ENCODE data around the gene NOL4L. TPM values are rescaled to one million over a fixed set of nuclear protein-coding genes. Genes with fewer than 3 reads are reported as not detected.
"Not testable (repeated sequence)": the region's sequence is repeated elsewhere in the genome, so short reads cannot be mapped to it uniquely, and the experiment has no call there.

NOL4L gene
- total and polyA plus RNA-seq, 2 experiments from 2014 or later, result 35.6 to 42.9 TPM

DNA sequence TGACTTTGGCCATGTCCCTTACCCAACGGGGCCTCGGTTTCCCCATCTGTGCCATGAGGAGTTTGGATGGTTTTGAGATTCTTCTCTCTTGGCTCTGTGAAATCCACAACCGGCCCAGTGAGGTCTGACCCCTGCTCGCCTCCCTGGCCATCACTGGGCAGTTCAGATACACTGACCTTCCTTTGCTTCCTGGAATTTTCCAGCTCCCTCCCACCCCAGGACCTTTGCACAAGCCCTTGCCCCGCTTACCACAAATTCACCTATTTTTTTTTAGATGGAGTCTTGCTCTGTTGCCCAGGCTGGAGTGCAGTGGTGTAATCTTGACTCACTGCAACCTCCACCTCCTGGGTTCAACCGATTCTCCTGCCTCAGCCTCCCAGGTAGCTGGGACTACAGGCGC lies 12.6 kb upstream of the NOL4L start:
- no peak for TF ChIP-seq EZH2 (IDR thresholded peaks at IDR 0.05; ENCODE audit: borderline replicate concordance)
- TF ChIP-seq EZH2phosphoT487 (IDR thresholded peaks at IDR 0.05; ENCODE audit: low read depth, severe bottlenecking, unreplicated experiment), result no peak
- TF ChIP-seq, protein P1, sequence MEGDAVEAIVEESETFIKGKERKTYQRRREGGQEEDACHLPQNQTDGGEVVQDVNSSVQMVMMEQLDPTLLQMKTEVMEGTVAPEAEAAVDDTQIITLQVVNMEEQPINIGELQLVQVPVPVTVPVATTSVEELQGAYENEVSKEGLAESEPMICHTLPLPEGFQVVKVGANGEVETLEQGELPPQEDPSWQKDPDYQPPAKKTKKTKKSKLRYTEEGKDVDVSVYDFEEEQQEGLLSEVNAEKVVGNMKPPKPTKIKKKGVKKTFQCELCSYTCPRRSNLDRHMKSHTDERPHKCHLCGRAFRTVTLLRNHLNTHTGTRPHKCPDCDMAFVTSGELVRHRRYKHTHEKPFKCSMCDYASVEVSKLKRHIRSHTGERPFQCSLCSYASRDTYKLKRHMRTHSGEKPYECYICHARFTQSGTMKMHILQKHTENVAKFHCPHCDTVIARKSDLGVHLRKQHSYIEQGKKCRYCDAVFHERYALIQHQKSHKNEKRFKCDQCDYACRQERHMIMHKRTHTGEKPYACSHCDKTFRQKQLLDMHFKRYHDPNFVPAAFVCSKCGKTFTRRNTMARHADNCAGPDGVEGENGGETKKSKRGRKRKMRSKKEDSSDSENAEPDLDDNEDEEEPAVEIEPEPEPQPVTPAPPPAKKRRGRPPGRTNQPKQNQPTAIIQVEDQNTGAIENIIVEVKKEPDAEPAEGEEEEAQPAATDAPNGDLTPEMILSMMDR (IDR thresholded peaks at IDR 0.05; ENCODE audit: poor library complexity), result no peak
- WGBS (ENCODE audit: low lambda C conversion rate, missing lambda C conversion rate), result 92% methylated on average over 7 of the region's 7 CpGs
- Histone ChIP-seq H3K4me1 (ENCODE audit: insufficient read depth) (no peaks in the 10 kb centered on the region), H4K20me1 (ENCODE audit: insufficient read depth, poor library complexity, severe bottlenecking) (no peaks in the 10 kb centered on the region), H3K36me3 (replicated peaks; ENCODE audit: insufficient read depth, low read depth) (no peaks in the 10 kb centered on the region), H3K79me2 (no peaks in the 10 kb centered on the region), H3K4me3 (no peak overlapping the region), H3K27me3 (no peaks in the 10 kb centered on the region), H3K9me2 (replicated peaks; ENCODE audit: insufficient read depth) (no peaks in the 10 kb centered on the region), H3K4me2 (no peak overlapping the region), H2AFZ (no peak overlapping the region), H3K9me3 (ENCODE audit: low read depth) (no peaks in the 10 kb centered on the region), H3K27ac (no peak overlapping the region)
- no peak for DNase-seq (ENCODE audit: low spot score)

DNA sequence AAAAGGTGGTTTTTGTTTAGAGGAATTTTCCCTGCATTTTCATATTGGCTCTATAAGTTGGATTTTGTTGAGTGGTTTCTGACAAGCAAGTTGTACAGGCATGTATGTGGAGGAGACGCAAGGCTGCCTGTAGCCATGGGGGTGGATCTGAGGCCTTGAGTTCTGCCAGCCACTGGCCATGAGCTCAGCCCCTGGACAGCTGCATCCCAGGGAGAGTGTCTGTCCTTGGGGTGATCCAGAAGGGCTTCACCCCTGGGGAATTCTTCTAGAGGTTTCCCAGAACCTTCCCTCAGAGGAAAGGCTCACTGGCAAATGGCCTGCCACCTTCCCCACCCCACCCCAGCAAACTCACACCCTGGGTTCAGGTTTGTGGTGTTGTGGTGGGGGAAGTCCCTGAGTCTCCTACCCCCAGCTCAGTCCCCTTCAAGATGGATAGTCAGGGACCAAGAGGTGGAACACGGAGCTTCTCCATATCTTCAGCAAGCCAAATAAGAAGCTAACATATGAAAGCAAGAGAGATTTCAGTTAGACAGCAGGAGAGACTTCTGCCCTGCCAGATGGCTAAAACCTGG lies 11.6 kb upstream of the NOL4L start:
- no peak overlapping the region for H3K4me2 ChIP-seq
- DNase-seq (ENCODE audit: low spot score), result no peak
- no peaks in the 10 kb centered on the region for H3K79me2 ChIP-seq
- no peak overlapping the region for H3K4me3 ChIP-seq
- no peaks in the 10 kb centered on the region for H3K9me3 ChIP-seq (ENCODE audit: low read depth)
- WGBS (ENCODE audit: low lambda C conversion rate, missing lambda C conversion rate), result 84% methylated on average over 2 of the region's 2 CpGs
- no peaks in the 10 kb centered on the region for H3K9me2 ChIP-seq (replicated peaks; ENCODE audit: insufficient read depth)
- H3K36me3 ChIP-seq (replicated peaks; ENCODE audit: insufficient read depth, low read depth), result no peaks in the 10 kb centered on the region
- no peaks in the 10 kb centered on the region for H3K4me1 ChIP-seq (ENCODE audit: insufficient read depth)
- no peak for TF ChIP-seq EZH2 (IDR thresholded peaks at IDR 0.05; ENCODE audit: borderline replicate concordance)
- TF ChIP-seq, protein P1 (IDR thresholded peaks at IDR 0.05; ENCODE audit: poor library complexity), result no peak
- TF ChIP-seq EZH2phosphoT487 (IDR thresholded peaks at IDR 0.05; ENCODE audit: low read depth, severe bottlenecking, unreplicated experiment), result no peak
- H3K27me3 ChIP-seq, result no peaks in the 10 kb centered on the region
- no peak overlapping the region for H3K27ac ChIP-seq
- no peak overlapping the region for H2AFZ ChIP-seq
- H4K20me1 ChIP-seq (ENCODE audit: insufficient read depth, poor library complexity, severe bottlenecking), result no peaks in the 10 kb centered on the region

DNA sequence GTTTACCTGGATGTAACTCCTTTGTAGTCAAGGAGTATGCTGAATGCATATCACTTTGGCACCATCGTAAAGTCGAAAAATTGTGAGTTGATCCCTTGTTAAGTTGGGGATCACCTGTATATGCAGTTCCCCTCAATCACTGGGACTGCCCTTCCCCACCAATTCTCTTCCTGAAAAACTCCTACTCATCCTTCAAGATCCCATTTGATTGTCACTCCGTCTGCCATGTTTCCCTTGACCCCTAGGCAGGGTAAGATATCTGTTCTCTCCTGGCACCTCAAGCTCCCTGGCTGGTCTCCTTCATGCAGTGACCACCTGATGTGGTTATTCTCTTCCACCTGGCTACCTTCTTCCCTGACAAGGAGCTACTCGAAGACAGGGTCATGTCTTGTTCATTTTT lies 10.0 kb upstream of the NOL4L start:
- Histone ChIP-seq H3K36me3 (replicated peaks; ENCODE audit: insufficient read depth, low read depth) (no peaks in the 10 kb centered on the region), H3K4me1 (ENCODE audit: insufficient read depth) (no peaks in the 10 kb centered on the region), H3K9me3 (ENCODE audit: low read depth) (no peaks in the 10 kb centered on the region), H3K9me2 (replicated peaks; ENCODE audit: insufficient read depth) (no peaks in the 10 kb centered on the region), H3K27ac (no peak overlapping the region), H3K79me2 (no peaks in the 10 kb centered on the region), H4K20me1 (ENCODE audit: insufficient read depth, poor library complexity, severe bottlenecking) (no peaks in the 10 kb centered on the region), H3K4me2 (no peak overlapping the region), H3K27me3 (no peaks in the 10 kb centered on the region), H2AFZ (no peak overlapping the region), H3K4me3 (no peak overlapping the region)
- DNase-seq (ENCODE audit: low spot score), result no peak
- no peak for TF ChIP-seq EZH2 (IDR thresholded peaks at IDR 0.05; ENCODE audit: borderline replicate concordance)
- TF ChIP-seq EZH2phosphoT487 (IDR thresholded peaks at IDR 0.05; ENCODE audit: low read depth, severe bottlenecking, unreplicated experiment), result no peak
- TF ChIP-seq, protein P1 (IDR thresholded peaks at IDR 0.05; ENCODE audit: poor library complexity), result no peak
- 89% methylated on average over 4 of the region's 4 CpGs for WGBS (ENCODE audit: low lambda C conversion rate, missing lambda C conversion rate)

DNA sequence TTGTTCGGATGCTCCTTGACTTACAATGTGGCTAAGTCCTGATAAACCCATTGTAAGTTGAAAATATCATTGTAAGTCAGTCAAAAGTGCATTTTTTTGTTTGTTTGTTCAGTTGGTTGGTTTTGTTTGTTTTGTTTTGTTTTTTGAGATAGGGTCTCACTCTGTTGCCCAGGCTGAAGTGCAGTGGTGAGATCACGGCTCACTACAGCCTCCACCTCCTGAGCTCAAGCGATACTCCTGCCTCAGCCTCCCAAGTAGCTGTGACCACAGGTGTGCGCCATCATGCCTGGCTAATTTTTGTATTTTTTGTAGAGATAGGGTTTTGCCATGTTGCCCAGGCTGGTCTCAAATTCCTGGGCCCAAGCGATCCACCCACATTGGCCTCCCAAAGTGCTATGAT lies 9.5 kb upstream of the NOL4L start:
- not testable (repeated sequence) for DNase-seq (ENCODE audit: low spot score)

More for the DNA sequence above, 9.5 kb upstream of the NOL4L start:
- H2AFZ ChIP-seq; H3K9me2 ChIP-seq (replicated peaks; ENCODE audit: insufficient read depth); H3K4me3 ChIP-seq; H3K4me1 ChIP-seq (ENCODE audit: insufficient read depth); H4K20me1 ChIP-seq (ENCODE audit: insufficient read depth, poor library complexity, severe bottlenecking); H3K27ac ChIP-seq; H3K36me3 ChIP-seq (replicated peaks; ENCODE audit: insufficient read depth, low read depth); H3K27me3 ChIP-seq; H3K4me2 ChIP-seq; H3K9me3 ChIP-seq (ENCODE audit: low read depth); H3K79me2 ChIP-seq: not testable (repeated sequence)
- over 99% methylated on average over 5 of the region's 5 CpGs for WGBS (ENCODE audit: low lambda C conversion rate, missing lambda C conversion rate)
